Cardiac septum (tissue), 1 donor: ENCODE results near the gene UVSSA. TPM values are rescaled to one million over a fixed set of nuclear protein-coding genes. Genes with fewer than 3 reads are reported as not detected.

Experiments used
- total RNA-seq: library from RNA; stranded (reverse); fragmentation: NEBNext Ultra II Directional; extraction: Animal tissue kit (Norgen Biotek cat#: 25700); gene quantifications from one replicate; pipeline ENCODE4 v1.2.1, GENCODE V29; 2021
- donor health status: DM: no; HTN: no; CAD: no.

Gene UVSSA
- total RNA-seq, 1 donor from 2014 or later = 10.4 TPM

Other genes starting within 250 kb of the UVSSA start
- 1.4 TPM for gene RNF212, start 233.6 kb upstream of the UVSSA start, total RNA-seq
- gene SPON2, start 174.6 kb upstream of the UVSSA start, total RNA-seq = 19.8 TPM
- 129 TPM for gene CTBP1, start 98.1 kb upstream of the UVSSA start, total RNA-seq
- gene MAEA, start 57.3 kb upstream of the UVSSA start, total RNA-seq = 55.2 TPM
- gene NKX1-1, start 59.2 kb downstream of the UVSSA start, total RNA-seq = not detected